ENCODE results near the gene FARS2. TPM values are rescaled to one million over a fixed set of nuclear protein-coding genes. Genes with fewer than 3 reads are reported as not detected.

The FARS2 gene
- polyA plus RNA-seq, 1 of the 3 experiments (the other 2 are of a cell fraction) = 12.5 TPM

- Histone ChIP-seq H3K4me2 (no peak overlapping the region), H3K4me1 (ENCODE audit: control insufficient read depth in 1 of 2, insufficient read depth in 2 of 2, low read depth in 1 of 2, low read length in 1 of 2) (0 out of 4 replicates have a peak, but pooled peaks cover 0 to 5% of the 10 kb centered on the region in 2 experiments), H3K27ac (ENCODE audit: low read depth in 2 of 2, low read length in 1 of 2) (no peak overlapping the region), H3K27me3 (ENCODE audit: insufficient read depth) (no peaks in the 10 kb centered on the region), H4K20me1 (ENCODE audit: insufficient read depth) (no peaks in the 10 kb centered on the region), H3K4me3 (ENCODE audit: low read depth in 2 of 2, low read length in 1 of 2) (no peak overlapping the region), H3K9ac (no peak overlapping the region), H3K9me3 (no peaks in the 10 kb centered on the region), H3K9me2 (no peaks in the 10 kb centered on the region), H3K36me3 (replicated peaks in 1 of 2; ENCODE audit: control insufficient read depth in 1 of 2, insufficient read depth in 2 of 2, low read length in 1 of 2) (peaks cover 0 to 4% of the 10 kb centered on the region in 2 experiments), H2AFZ (ENCODE audit: low read depth) (no peak overlapping the region), H3K79me2 (ENCODE audit: insufficient read depth) (peaks cover 9% of the 10 kb centered on the region), H3F3A (replicated peaks; ENCODE audit: insufficient read depth) (no peaks in the 10 kb centered on the region)
- no peak for DNase-seq
- ChIA-PET CTCF (no interaction called here), POLR2A (no interaction called here)
- TF ChIP-seq SMC3 (IDR thresholded peaks at IDR 0.05; ENCODE audit: low read depth, low read length) = no peak
- TF ChIP-seq PBX3 (IDR thresholded peaks at IDR 0.05) = no peak
- TF ChIP-seq RAD21 (IDR thresholded peaks at IDR 0.05; ENCODE audit: low read length) = no peak
- no peak for TF ChIP-seq TEAD4 (IDR thresholded peaks at IDR 0.05; ENCODE audit: borderline replicate concordance, insufficient read depth)
- 100% methylated on average over 4 of the region's 4 CpGs for WGBS (ENCODE audit: low lambda C conversion rate)
Measured at GRCh38 chr6:5230081-5230480, 31.2 kb upstream of the FARS2 start.

DNA sequence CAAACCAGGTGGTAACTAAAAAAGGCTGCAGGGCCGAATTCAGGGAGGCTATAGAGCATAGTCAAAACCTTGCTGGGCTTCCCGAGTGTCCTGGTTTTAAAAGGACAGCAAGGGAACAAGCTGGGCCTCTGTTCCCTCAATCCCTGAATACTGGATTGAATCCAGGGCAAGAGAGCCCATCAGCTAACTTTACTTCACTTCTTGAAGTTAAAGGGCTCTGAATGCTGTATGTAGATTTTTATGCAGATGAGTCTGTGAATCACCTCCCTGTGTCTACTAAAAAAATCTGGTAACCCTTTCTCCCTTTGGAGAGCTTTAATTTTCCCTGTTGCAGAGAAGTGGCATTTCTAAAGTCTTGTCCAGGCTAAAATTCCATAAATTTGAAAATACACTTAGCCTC is 30.0 kb upstream of the FARS2 start:
- CTCF ChIA-PET = no interaction called here
- Histone ChIP-seq H3K27ac (ENCODE audit: low read depth in 2 of 2, low read length in 1 of 2) (no peak overlapping the region), H3K79me2 (ENCODE audit: insufficient read depth) (peaks cover 9% of the 10 kb centered on the region), H3F3A (replicated peaks; ENCODE audit: insufficient read depth) (no peaks in the 10 kb centered on the region), H3K9me3 (no peaks in the 10 kb centered on the region), H3K9me2 (no peaks in the 10 kb centered on the region), H3K4me2 (no peak overlapping the region), H3K9ac (no peak overlapping the region), H3K27me3 (ENCODE audit: insufficient read depth) (no peaks in the 10 kb centered on the region), H2AFZ (ENCODE audit: low read depth) (no peak overlapping the region), H3K4me3 (ENCODE audit: low read depth in 2 of 2, low read length in 1 of 2) (no peak overlapping the region), H4K20me1 (ENCODE audit: insufficient read depth) (no peaks in the 10 kb centered on the region), H3K36me3 (replicated peaks in 1 of 2; ENCODE audit: control insufficient read depth in 1 of 2, insufficient read depth in 2 of 2, low read length in 1 of 2) (peaks cover 0 to 7% of the 10 kb centered on the region in 2 experiments), H3K4me1 (ENCODE audit: control insufficient read depth in 1 of 2, insufficient read depth in 2 of 2, low read depth in 1 of 2, low read length in 1 of 2) (0 out of 4 replicates have a peak, but pooled peaks cover 0 to 5% of the 10 kb centered on the region in 2 experiments)
- POLR2A ChIA-PET = no interaction called here
- 90% methylated on average over 2 of the region's 2 CpGs for WGBS (ENCODE audit: low lambda C conversion rate)
- no peak for DNase-seq
- TF ChIP-seq SMC3 (IDR thresholded peaks at IDR 0.05; ENCODE audit: low read depth, low read length) (no peak), USF2 (IDR thresholded peaks at IDR 0.05; ENCODE audit: borderline replicate concordance, low read depth, low read length) (no peak), RFX5 (IDR thresholded peaks at IDR 0.05; ENCODE audit: low read length) (no peak), TAF1 (IDR thresholded peaks at IDR 0.05; ENCODE audit: borderline replicate concordance, low read depth, low read length) (no peak), EZH2phosphoT487 (IDR thresholded peaks at IDR 0.05; ENCODE audit: borderline replicate concordance, low read depth) (no peak), RXRA (IDR thresholded peaks at IDR 0.05; ENCODE audit: borderline replicate concordance, low read depth) (no peak), RCOR1 (IDR thresholded peaks at IDR 0.05; ENCODE audit: low read length) (no peak), GABPA (IDR thresholded peaks at IDR 0.05; ENCODE audit: low read depth) (no peak), YY1 (IDR thresholded peaks at IDR 0.05; ENCODE audit: low read depth) (no peak), TEAD4 (IDR thresholded peaks at IDR 0.05; ENCODE audit: borderline replicate concordance, insufficient read depth) (no peak)
